Measurements from ENCODE around the gene PCLO.

- TF ChIP-seq, protein P1, sequence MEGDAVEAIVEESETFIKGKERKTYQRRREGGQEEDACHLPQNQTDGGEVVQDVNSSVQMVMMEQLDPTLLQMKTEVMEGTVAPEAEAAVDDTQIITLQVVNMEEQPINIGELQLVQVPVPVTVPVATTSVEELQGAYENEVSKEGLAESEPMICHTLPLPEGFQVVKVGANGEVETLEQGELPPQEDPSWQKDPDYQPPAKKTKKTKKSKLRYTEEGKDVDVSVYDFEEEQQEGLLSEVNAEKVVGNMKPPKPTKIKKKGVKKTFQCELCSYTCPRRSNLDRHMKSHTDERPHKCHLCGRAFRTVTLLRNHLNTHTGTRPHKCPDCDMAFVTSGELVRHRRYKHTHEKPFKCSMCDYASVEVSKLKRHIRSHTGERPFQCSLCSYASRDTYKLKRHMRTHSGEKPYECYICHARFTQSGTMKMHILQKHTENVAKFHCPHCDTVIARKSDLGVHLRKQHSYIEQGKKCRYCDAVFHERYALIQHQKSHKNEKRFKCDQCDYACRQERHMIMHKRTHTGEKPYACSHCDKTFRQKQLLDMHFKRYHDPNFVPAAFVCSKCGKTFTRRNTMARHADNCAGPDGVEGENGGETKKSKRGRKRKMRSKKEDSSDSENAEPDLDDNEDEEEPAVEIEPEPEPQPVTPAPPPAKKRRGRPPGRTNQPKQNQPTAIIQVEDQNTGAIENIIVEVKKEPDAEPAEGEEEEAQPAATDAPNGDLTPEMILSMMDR (IDR thresholded peaks at IDR 0.05) = no peak
- TF ChIP-seq POLR2A (IDR thresholded peaks at IDR 0.05) (no peak), EP300 (IDR thresholded peaks at IDR 0.05) (no peak)
Observed at GRCh38 chr7:82950436-82950835, 212.2 kb downstream of the PCLO start.
